Endothelial cell of umbilical vein (primary cell): ENCODE measurements around the gene TMEM45B. TPM values are rescaled to one million over a fixed set of nuclear protein-coding genes. Genes with fewer than 3 reads are reported as not detected.

Experiments
- BruUV-seq: library from RNA; stranded (reverse); fragments of 400-500 nt; replicated peaks from 2 replicates; lab custom pipeline; 2021; lab: Mats Ljungman, UMichigan
- CTCF ChIA-PET: fragments of 300-600, 350-600 bp; sonication (Branson Sonifier 250); formaldehyde crosslinking; loops from one replicate; lab custom pipeline; 2021; ENCODE audit warnings: antibody characterized with exemption, inconsistent platforms; lab: Charles Lee
- POLR2A ChIA-PET: fragments of 300-600, 350-600 bp; sonication (Branson Sonifier 250); formaldehyde crosslinking; loops from one replicate; lab custom pipeline; 2021; ENCODE audit warnings: antibody characterized with exemption, inconsistent platforms; lab: Charles Lee
- DNase-seq: peaks from one replicate; pipeline ENCODE4 v3.0.0-alpha.2; 2011; ENCODE audit warnings: low read depth, low spot score
- FAIRE-seq: peaks from 2 replicates; lab custom pipeline; 2011; peaks lifted over from hg19 to GRCh38; lab: Jason Lieb, UNC
- H2AFZ ChIP-seq: 2 replicates; pipeline ENCODE4 v1.6.0; 2012; ENCODE audit warnings: low read depth, low read length, control low read depth, inconsistent platforms
- H3K27ac ChIP-seq: 2 replicates; pipeline ENCODE4 v1.5.1; 2011; ENCODE audit warnings: low read depth, mild to moderate bottlenecking, control low read depth, low read length, moderate library complexity; ENCODE audit not compliant: insufficient read depth
- H3K27me3 ChIP-seq, 2 experiments: 2 replicates each; pipeline versions ENCODE4 v1.6.0 to v1.6.1; 2011; ENCODE audit warnings: low read length in 2 of 2, mixed read lengths in 1 of 2; ENCODE audit not compliant: control insufficient read depth in 2 of 2, insufficient read depth in 2 of 2
- H3K36me3 ChIP-seq, 2 experiments: 2 replicates in 1 of 2; 3 replicates in 1 of 2; pipeline ENCODE4 v1.5.1; 2011; ENCODE audit warnings: low read length in 2 of 2, mild to moderate bottlenecking in 1 of 2, moderate library complexity in 1 of 2; ENCODE audit not compliant: control insufficient read depth in 2 of 2, insufficient read depth in 2 of 2; ENCODE audit errors: extremely low read depth in 1 of 2
- H3K4me1 ChIP-seq: 3 replicates; pipeline ENCODE4 v1.5.1; 2011; ENCODE audit warnings: mild to moderate bottlenecking, low read length; ENCODE audit not compliant: control insufficient read depth, insufficient read depth; ENCODE audit errors: extremely low read depth
- H3K4me2 ChIP-seq: 2 replicates; pipeline ENCODE4 v1.6.1; 2011; ENCODE audit warnings: low read length, control low read depth, mixed read lengths; ENCODE audit not compliant: insufficient read depth
- H3K4me3 ChIP-seq, 3 experiments: fragments of 200-600 bp in 1 of 3; sonication (generic), shearing (Covaris generic) in 1 of 3; replicated peaks in 1 of 3; 2 replicates each; pipeline ENCODE4 v1.5.1; 2011 to 2016; ENCODE audit warnings: control low read depth in 3 of 3, low read length in 3 of 3, mild to moderate bottlenecking in 2 of 3, inconsistent platforms in 1 of 3, low read depth in 1 of 3, moderate library complexity in 1 of 3; ENCODE audit not compliant: insufficient read depth in 1 of 3
- H3K79me2 ChIP-seq: 2 replicates; pipeline ENCODE4 v1.6.0; 2012; ENCODE audit warnings: low read length, inconsistent platforms; ENCODE audit not compliant: control insufficient read depth, insufficient read depth
- H3K9ac ChIP-seq: replicated peaks from 2 replicates; pipeline ENCODE3; 2011; ENCODE audit warnings: low read length, control low read depth; ENCODE audit not compliant: insufficient read depth; ENCODE audit errors: extremely low read depth
- H3K9me1 ChIP-seq: replicated peaks from 3 replicates; pipeline ENCODE4 v1.6.0; 2011; ENCODE audit warnings: mild to moderate bottlenecking, low read length; ENCODE audit not compliant: control insufficient read depth, insufficient read depth; ENCODE audit errors: extremely low read depth
- H3K9me3 ChIP-seq: replicated peaks from 2 replicates; pipeline ENCODE4 v1.5.1; 2012; ENCODE audit warnings: low read length, inconsistent platforms; ENCODE audit not compliant: control insufficient read depth, insufficient read depth
- H4K20me1 ChIP-seq: replicated peaks from 2 replicates; pipeline ENCODE3; 2011; ENCODE audit warnings: mild to moderate bottlenecking, low read length; ENCODE audit not compliant: control insufficient read depth, insufficient read depth; ENCODE audit errors: extremely low read depth
- EZH2 ChIP-seq: IDR thresholded peaks from 2 replicates; pipeline ENCODE4 v1.6.1; 2012; ENCODE audit warnings: borderline replicate concordance, low read depth, mild to moderate bottlenecking, moderate library complexity, low read length, inconsistent platforms; ENCODE audit not compliant: severe bottlenecking
- FOS ChIP-seq: IDR thresholded peaks from 2 replicates; pipeline ENCODE4 v1.6.1; 2011; ENCODE audit warnings: mild to moderate bottlenecking, low read length, moderate library complexity, borderline replicate concordance; ENCODE audit not compliant: insufficient read depth
- GATA2 ChIP-seq: IDR thresholded peaks from 2 replicates; pipeline ENCODE4 v1.7.0; 2011; ENCODE audit warnings: low read depth, mild to moderate bottlenecking, moderate library complexity, mixed read lengths, low read length; ENCODE audit not compliant: insufficient read length, insufficient read depth
- JUN ChIP-seq: IDR thresholded peaks from 2 replicates; pipeline ENCODE4 v1.6.1; 2011; ENCODE audit warnings: borderline replicate concordance, low read depth; ENCODE audit not compliant: insufficient read length, insufficient read depth
- MAX ChIP-seq: IDR thresholded peaks from 2 replicates; pipeline ENCODE4 v1.6.1; 2011; ENCODE audit not compliant: insufficient read depth, insufficient read length
- MYC ChIP-seq: IDR thresholded peaks from one replicate; pipeline ENCODE4 v1.6.1; 2011; ENCODE audit warnings: mild to moderate bottlenecking, low read depth, low read length
- POLR2A ChIP-seq: IDR thresholded peaks from 2 replicates; pipeline ENCODE4 v1.6.1; 2012; ENCODE audit warnings: low read depth, mild to moderate bottlenecking, control low read depth, low read length
- POLR2AphosphoS5 ChIP-seq: IDR thresholded peaks from 2 replicates; pipeline ENCODE4 v1.6.1; 2012; ENCODE audit warnings: low read depth, mild to moderate bottlenecking, control low read depth, low read length, moderate library complexity; ENCODE audit not compliant: insufficient read depth
- dilution Hi-C: fragments of 300-500 bp; cut with MboI; formaldehyde crosslinking; loops from one replicate; pipeline ENCODE4 v1.15.0; 2019; ENCODE audit warnings: low sequenced_read_pairs; ENCODE audit not compliant: extremely low pct_ligation_motif_present
- intact Hi-C: fragments of 100-400 bp; cut with micrococcal nuclease; formaldehyde crosslinking; loops from one replicate; pipeline ENCODE4 v1.10.0; 2022
- polyA plus RNA-seq, 4 experiments: library from polyadenylated mRNA; depleted of rRNA in 3 of 4; stranded (reverse) in 3 of 4; unstranded in 1 of 4; fragments of >200 nt; gene quantifications; 2 replicates each; pipeline versions ENCODE4 v1.2.1 to v1.2.3, GENCODE V29; 2011 to 2012; ENCODE audit warnings: missing spikeins in 1 of 4
- total RNA-seq: library from RNA; stranded (reverse); gene quantifications from 2 replicates; pipeline ENCODE4 v1.2.3, GENCODE V29; 2021
- TF ChIP-seq, protein P1 (sequence below), 2 donors: IDR thresholded peaks; 1 replicate in 1 of 2; 2 replicates in 1 of 2; pipeline ENCODE4 v1.5.1; 2011; ENCODE audit warnings: low read length in 2 of 2, mild to moderate bottlenecking in 2 of 2, moderate library complexity in 2 of 2, control low read depth in 1 of 2, inconsistent platforms in 1 of 2, low read depth in 1 of 2; ENCODE audit not compliant: insufficient read depth in 1 of 2; ENCODE audit errors: extremely low read depth in 1 of 2

TMEM45B gene
- total and polyA plus RNA-seq, 2 donors (not counting 3 experiments of a cell fraction or from before 2014, with no cell fraction given) = 0.08 TPM; not detected in 1

DNA sequence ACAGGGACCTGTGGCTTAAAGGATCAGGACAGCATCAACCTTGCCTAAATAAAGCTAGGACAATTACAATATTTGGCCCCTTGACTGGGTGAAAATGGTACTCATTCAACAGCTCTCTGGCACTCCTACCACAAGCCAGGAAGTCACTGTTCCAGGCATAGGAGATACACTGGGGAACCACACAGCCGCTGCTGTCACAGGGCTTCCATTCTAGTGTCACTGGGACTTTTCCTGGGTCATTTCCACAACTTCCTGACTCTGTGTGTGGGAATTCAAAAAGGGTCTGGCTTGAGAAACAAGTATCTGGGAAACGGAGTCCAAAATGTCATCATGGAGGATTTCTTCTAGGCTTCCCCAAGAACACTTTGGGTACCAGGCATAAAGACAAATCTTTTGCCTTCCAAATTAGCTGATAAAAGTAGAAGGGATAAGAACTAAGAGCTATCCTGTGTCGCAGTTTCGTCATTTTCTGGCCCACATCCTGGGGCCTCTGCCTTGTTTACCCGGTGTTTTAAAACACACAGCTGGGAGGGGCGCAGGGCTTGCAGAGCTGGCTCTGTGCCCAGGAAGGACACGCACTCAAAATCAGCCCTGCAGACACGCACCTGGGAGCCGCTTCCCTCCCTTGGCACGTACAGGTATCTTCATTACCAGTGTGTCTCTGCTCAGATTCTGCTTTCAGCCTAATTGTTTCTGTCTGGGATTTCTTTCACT is 38.0 kb downstream of the TMEM45B start:
- Histone ChIP-seq H3K27ac (no peak overlapping the region), H3K79me2 (no peaks in the 10 kb centered on the region), H3K27me3 (no peaks in the 10 kb centered on the region), H2AFZ (no peak overlapping the region), H4K20me1 (no peaks in the 10 kb centered on the region), H3K9ac (no peak overlapping the region), H3K9me3 (no peaks in the 10 kb centered on the region), H3K4me2 (no peak overlapping the region), H3K4me1 (no peaks in the 10 kb centered on the region), H3K36me3 (no peaks in the 10 kb centered on the region), H3K9me1 (no peaks in the 10 kb centered on the region), H3K4me3 (no peak overlapping the region)
- POLR2A ChIA-PET = no interaction called here
- CTCF ChIA-PET = no interaction called here
- intact Hi-C loops = no loop called here
- TF ChIP-seq, protein P1, sequence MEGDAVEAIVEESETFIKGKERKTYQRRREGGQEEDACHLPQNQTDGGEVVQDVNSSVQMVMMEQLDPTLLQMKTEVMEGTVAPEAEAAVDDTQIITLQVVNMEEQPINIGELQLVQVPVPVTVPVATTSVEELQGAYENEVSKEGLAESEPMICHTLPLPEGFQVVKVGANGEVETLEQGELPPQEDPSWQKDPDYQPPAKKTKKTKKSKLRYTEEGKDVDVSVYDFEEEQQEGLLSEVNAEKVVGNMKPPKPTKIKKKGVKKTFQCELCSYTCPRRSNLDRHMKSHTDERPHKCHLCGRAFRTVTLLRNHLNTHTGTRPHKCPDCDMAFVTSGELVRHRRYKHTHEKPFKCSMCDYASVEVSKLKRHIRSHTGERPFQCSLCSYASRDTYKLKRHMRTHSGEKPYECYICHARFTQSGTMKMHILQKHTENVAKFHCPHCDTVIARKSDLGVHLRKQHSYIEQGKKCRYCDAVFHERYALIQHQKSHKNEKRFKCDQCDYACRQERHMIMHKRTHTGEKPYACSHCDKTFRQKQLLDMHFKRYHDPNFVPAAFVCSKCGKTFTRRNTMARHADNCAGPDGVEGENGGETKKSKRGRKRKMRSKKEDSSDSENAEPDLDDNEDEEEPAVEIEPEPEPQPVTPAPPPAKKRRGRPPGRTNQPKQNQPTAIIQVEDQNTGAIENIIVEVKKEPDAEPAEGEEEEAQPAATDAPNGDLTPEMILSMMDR (IDR thresholded peaks at IDR 0.05; ENCODE audit: extremely low read depth in 1 of 2, insufficient read depth in 1 of 2, low read depth in 1 of 2, low read length in 2 of 2) = no peak
- TF ChIP-seq MYC (no peak), EZH2 (no peak), POLR2AphosphoS5 (no peak), FOS (no peak), GATA2 (no peak), MAX (no peak), JUN (no peak), POLR2A (no peak)
- no TSS peak for BruUV-seq
- FAIRE-seq (no peak), DNase-seq (no peak)
- dilution Hi-C loops = no loop called here
